Esophagus muscularis mucosa (tissue), 3 donors: Measurements from ENCODE around the gene ST7L.

ENCODE experiments used
- POLR2A ChIP-seq: fragments of 450-650 bp; IDR thresholded peaks from one replicate; pipeline ENCODE4 v1.6.1; 2017; ENCODE audit warnings: antibody characterized with exemption, moderate library complexity, mild to moderate bottlenecking, low read depth
- TF ChIP-seq, protein P1 (sequence below), 3 experiments: fragments of 200-600 bp in 2 of 3; fragments of 450-650 bp in 1 of 3; sonication (generic) in 2 of 3; IDR thresholded peaks; one replicate each; pipeline ENCODE4 v1.5.1; 2017 to 2019; ENCODE audit warnings: antibody characterized with exemption in 3 of 3, mild to moderate bottlenecking in 2 of 3, moderate library complexity in 1 of 3

DNA sequence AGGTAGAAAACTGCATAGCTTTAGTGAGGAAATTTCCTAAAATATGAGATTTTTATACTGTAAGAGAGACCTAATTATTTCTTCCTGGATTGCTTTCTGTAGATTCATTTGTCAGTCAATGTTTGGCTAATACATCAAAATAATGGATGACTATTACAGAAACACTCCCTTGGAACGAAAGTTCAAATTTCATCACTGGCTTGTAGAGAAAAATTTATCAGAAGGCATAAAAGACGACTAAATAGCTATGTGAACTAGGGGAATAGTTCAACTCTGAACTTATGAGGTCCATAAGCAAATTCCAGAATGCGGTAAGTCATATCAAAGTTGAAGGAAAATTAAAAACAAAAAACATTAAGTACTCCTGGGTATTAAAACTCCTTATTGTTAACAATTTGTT lies 74.2 kb downstream of the ST7L start:
- TF ChIP-seq POLR2A = no peak
- TF ChIP-seq, protein P1, sequence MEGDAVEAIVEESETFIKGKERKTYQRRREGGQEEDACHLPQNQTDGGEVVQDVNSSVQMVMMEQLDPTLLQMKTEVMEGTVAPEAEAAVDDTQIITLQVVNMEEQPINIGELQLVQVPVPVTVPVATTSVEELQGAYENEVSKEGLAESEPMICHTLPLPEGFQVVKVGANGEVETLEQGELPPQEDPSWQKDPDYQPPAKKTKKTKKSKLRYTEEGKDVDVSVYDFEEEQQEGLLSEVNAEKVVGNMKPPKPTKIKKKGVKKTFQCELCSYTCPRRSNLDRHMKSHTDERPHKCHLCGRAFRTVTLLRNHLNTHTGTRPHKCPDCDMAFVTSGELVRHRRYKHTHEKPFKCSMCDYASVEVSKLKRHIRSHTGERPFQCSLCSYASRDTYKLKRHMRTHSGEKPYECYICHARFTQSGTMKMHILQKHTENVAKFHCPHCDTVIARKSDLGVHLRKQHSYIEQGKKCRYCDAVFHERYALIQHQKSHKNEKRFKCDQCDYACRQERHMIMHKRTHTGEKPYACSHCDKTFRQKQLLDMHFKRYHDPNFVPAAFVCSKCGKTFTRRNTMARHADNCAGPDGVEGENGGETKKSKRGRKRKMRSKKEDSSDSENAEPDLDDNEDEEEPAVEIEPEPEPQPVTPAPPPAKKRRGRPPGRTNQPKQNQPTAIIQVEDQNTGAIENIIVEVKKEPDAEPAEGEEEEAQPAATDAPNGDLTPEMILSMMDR (IDR thresholded peaks at IDR 0.05) = no peak
